Subcutaneous abdominal adipose tissue (tissue), 5 donors: ENCODE measurements around the gene CDO1.

Experiments
- H3K27ac ChIP-seq: one replicate; pipeline ENCODE4 v1.7.0; 2013; ENCODE audit warnings: low read depth, mild to moderate bottlenecking, inconsistent platforms, low read length, moderate library complexity
- H3K27me3 ChIP-seq, 5 donors: one replicate each; pipeline ENCODE4 v1.7.0; 2013; ENCODE audit warnings: low read length in 5 of 5, inconsistent platforms in 1 of 5; ENCODE audit not compliant: control insufficient read depth in 5 of 5, insufficient read depth in 4 of 5
- H3K36me3 ChIP-seq, 5 donors: one replicate each; pipeline ENCODE4 v1.7.0; 2013; ENCODE audit warnings: low read length in 5 of 5; ENCODE audit not compliant: control insufficient read depth in 5 of 5, insufficient read depth in 5 of 5
- H3K4me1 ChIP-seq, 5 donors: one replicate each; pipeline ENCODE4 v1.7.0; 2013; ENCODE audit warnings: low read length in 5 of 5, mild to moderate bottlenecking in 3 of 5, moderate library complexity in 1 of 5; ENCODE audit not compliant: control insufficient read depth in 5 of 5, insufficient read depth in 5 of 5
- H3K4me3 ChIP-seq, 5 donors: one replicate each; pipeline ENCODE4 v1.7.0; 2013; ENCODE audit warnings: low read length in 5 of 5, low read depth in 1 of 5
- H3K9ac ChIP-seq, 5 donors: one replicate each; pipeline ENCODE4 v1.7.0; 2013; ENCODE audit warnings: low read length in 5 of 5, mild to moderate bottlenecking in 4 of 5, moderate library complexity in 3 of 5
- H3K9me3 ChIP-seq, 5 donors: one replicate each; pipeline ENCODE4 v1.7.0; 2013; ENCODE audit warnings: low read length in 5 of 5; ENCODE audit not compliant: control insufficient read depth in 5 of 5
- donor health status: healthy.
- donor health status: healthy.
- donor health status: healthy.
- donor health status: healthy.
- donor health status: healthy.

CDO1 gene

GRCh38 chr5:115816226-115817081, at the start of gene CDO1:
CDO1 (minus strand) TSS chr5:115816659; CDS start chr5:115816397, 262 bp downstream.
- H3K36me3 ChIP-seq, result peaks cover 0 to 9% (median 0%) of the 10 kb centered on the region in 5 donors
- H3K9ac ChIP-seq, result peak within 1 kb of the TSS; percentile 34 to 86 (median 70)
- H3K4me1 ChIP-seq, result peaks cover 0 to 51% (median 36%) of the 10 kb centered on the region in 5 donors
- H3K4me3 ChIP-seq, result peak within 1 kb of the TSS; percentile 84 to 100 (median 90)
- H3K9me3 ChIP-seq, result no peaks in the 10 kb centered on the region
- peaks cover 0 to 23% (median 5%) of the 10 kb centered on the region in 5 donors for H3K27me3 ChIP-seq
- H3K27ac ChIP-seq, result peak within 1 kb of the TSS; percentile 88

GRCh38 chr5:115859378-115859777, 42.9 kb upstream of the CDO1 start:
- Histone ChIP-seq H3K4me3 (no peak overlapping the region), H3K27ac (no peak overlapping the region), H3K9ac (no peak overlapping the region), H3K9me3 (peaks cover 0 to 5% (median 0%) of the 10 kb centered on the region in 5 donors), H3K27me3 (no peaks in the 10 kb centered on the region), H3K36me3 (no peaks in the 10 kb centered on the region), H3K4me1 (peaks cover 0 to 31% (median 16%) of the 10 kb centered on the region in 5 donors)

- H3K4me3 ChIP-seq, result no peak overlapping the region
These were observed 41.9 kb upstream of the CDO1 start for GRCh38 chr5:115858396-115858795.

GRCh38 chr5:115857626-115858349, 41.3 kb upstream of the CDO1 start:
- H3K9me3 ChIP-seq, result peaks cover 0 to 5% (median 2%) of the 10 kb centered on the region in 5 donors
- peak overlapping the region in 1 of 5 donors; percentile 9 for H3K9ac ChIP-seq
- no peaks in the 10 kb centered on the region for H3K27me3 ChIP-seq
- H3K4me3 ChIP-seq, result no peak overlapping the region
- H3K4me1 ChIP-seq, result peaks cover 0 to 31% (median 16%) of the 10 kb centered on the region in 5 donors
- no peaks in the 10 kb centered on the region for H3K36me3 ChIP-seq
- H3K27ac ChIP-seq, result peak overlapping the region; percentile 1

More at GRCh38 chr5:115858396-115858795, 41.9 kb upstream of the CDO1 start:
- Histone ChIP-seq H3K9ac (no peak overlapping the region), H3K27me3 (no peaks in the 10 kb centered on the region), H3K36me3 (no peaks in the 10 kb centered on the region), H3K27ac (peak overlapping the region; percentile 1), H3K9me3 (peaks cover 0 to 6% (median 2%) of the 10 kb centered on the region in 5 donors), H3K4me1 (peaks cover 0 to 31% (median 16%) of the 10 kb centered on the region in 5 donors)

GRCh38 chr5:115857057-115857479, 40.6 kb upstream of the CDO1 start:
- Histone ChIP-seq H3K27ac (no peak overlapping the region), H3K4me3 (no peak overlapping the region), H3K9ac (peak overlapping the region in 1 of 5 donors; percentile 9), H3K9me3 (peaks cover 0 to 5% (median 2%) of the 10 kb centered on the region in 5 donors), H3K27me3 (no peaks in the 10 kb centered on the region), H3K4me1 (peaks cover 0 to 31% (median 16%) of the 10 kb centered on the region in 5 donors), H3K36me3 (no peaks in the 10 kb centered on the region)

- no peak overlapping the region for H3K27ac ChIP-seq
These were observed 39.5 kb upstream of the CDO1 start for GRCh38 chr5:115855959-115856358.

GRCh38 chr5:115854139-115854538, 37.7 kb upstream of the CDO1 start:
- H3K9me3 ChIP-seq, result peaks cover 0 to 5% (median 2%) of the 10 kb centered on the region in 5 donors
- H3K4me3 ChIP-seq, result no peak overlapping the region
- H3K9ac ChIP-seq, result no peak overlapping the region
- H3K36me3 ChIP-seq, result no peaks in the 10 kb centered on the region
- peaks cover 0 to 40% (median 24%) of the 10 kb centered on the region in 5 donors for H3K4me1 ChIP-seq
- no peaks in the 10 kb centered on the region for H3K27me3 ChIP-seq
- H3K27ac ChIP-seq, result no peak overlapping the region

More at GRCh38 chr5:115855959-115856358, 39.5 kb upstream of the CDO1 start:
- H3K9me3 ChIP-seq, result peaks cover 0 to 5% (median 2%) of the 10 kb centered on the region in 5 donors
- no peaks in the 10 kb centered on the region for H3K27me3 ChIP-seq
- H3K36me3 ChIP-seq, result no peaks in the 10 kb centered on the region
- peaks cover 0 to 36% (median 18%) of the 10 kb centered on the region in 5 donors for H3K4me1 ChIP-seq
- no peak overlapping the region for H3K4me3 ChIP-seq
- H3K9ac ChIP-seq, result no peak overlapping the region

GRCh38 chr5:115850744-115851416, 34.4 kb upstream of the CDO1 start:
- Histone ChIP-seq H3K4me3 (no peak overlapping the region), H3K9me3 (peaks cover 0 to 5% (median 2%) of the 10 kb centered on the region in 5 donors), H3K27ac (no peak overlapping the region), H3K9ac (no peak overlapping the region), H3K36me3 (no peaks in the 10 kb centered on the region), H3K4me1 (peaks cover 0 to 13% (median 6%) of the 10 kb centered on the region in 5 donors), H3K27me3 (no peaks in the 10 kb centered on the region)

- Histone ChIP-seq H3K9ac (no peak overlapping the region), H3K36me3 (no peaks in the 10 kb centered on the region), H3K27ac (no peak overlapping the region), H3K9me3 (peaks cover 0 to 5% (median 2%) of the 10 kb centered on the region in 5 donors), H3K4me1 (peaks cover 0 to 18% (median 14%) of the 10 kb centered on the region in 5 donors), H3K27me3 (no peaks in the 10 kb centered on the region), H3K4me3 (no peak overlapping the region)
These were observed 32.9 kb upstream of the CDO1 start for GRCh38 chr5:115849258-115849798.
